GM23248 (cell line): ENCODE measurements around the gene FGF21.

Experiments
- EZH2 ChIP-seq: fragments of 200-600 bp; sonication (generic); IDR thresholded peaks from 2 replicates; pipeline ENCODE4 v1.6.1; 2018; ENCODE audit warnings: antibody characterized with exemption, mild to moderate bottlenecking; ENCODE audit not compliant: insufficient read depth, poor library complexity, severe bottlenecking
- EZH2phosphoT487 ChIP-seq: fragments of 200-600 bp; sonication (generic); IDR thresholded peaks from 2 replicates; pipeline ENCODE4 v1.6.1; 2018; ENCODE audit warnings: antibody characterized with exemption, moderate library complexity, mild to moderate bottlenecking, low read depth; ENCODE audit not compliant: insufficient read depth

- TF ChIP-seq EZH2phosphoT487 (no peak), EZH2 (no peak)
Measured at GRCh38 chr19:48745208-48745995, 9.9 kb upstream of the FGF21 start.
